GM10847 (cell line): ENCODE results near the gene SPCS3.

Experiments used
- POLR2A ChIP-seq: IDR thresholded peaks from 2 replicates; pipeline ENCODE4 v1.6.1; 2011; ENCODE audit not compliant: insufficient read length; ENCODE audit errors: extremely low read depth

SPCS3 gene

GRCh38 chr4:176323511-176324160 is 3.9 kb downstream of the SPCS3 start:
- TF ChIP-seq POLR2A = no peak

DNA sequence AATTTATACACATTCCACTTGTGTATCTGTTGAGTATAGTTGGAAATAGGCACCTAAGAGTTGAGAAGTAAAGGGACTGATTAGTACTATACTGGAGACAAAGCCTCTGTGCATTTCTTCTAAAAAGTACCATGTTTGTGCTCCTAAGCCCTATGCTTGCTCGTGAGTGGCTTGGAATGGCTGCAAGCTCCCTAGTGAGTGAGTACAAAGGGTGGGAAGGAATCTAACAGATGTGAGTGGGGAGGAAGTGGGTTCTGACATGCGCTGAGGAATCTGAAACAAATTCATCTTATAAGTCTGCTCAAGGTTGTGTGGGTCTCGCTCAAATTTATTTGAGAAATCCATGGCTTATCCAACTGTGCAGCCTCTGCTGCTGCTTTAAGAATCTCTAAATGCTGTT is 13.3 kb downstream of the SPCS3 start:
- TF ChIP-seq POLR2A = no peak

GRCh38 chr4:176334066-176334465 is 14.3 kb downstream of the SPCS3 start:
- no peak for TF ChIP-seq POLR2A

DNA sequence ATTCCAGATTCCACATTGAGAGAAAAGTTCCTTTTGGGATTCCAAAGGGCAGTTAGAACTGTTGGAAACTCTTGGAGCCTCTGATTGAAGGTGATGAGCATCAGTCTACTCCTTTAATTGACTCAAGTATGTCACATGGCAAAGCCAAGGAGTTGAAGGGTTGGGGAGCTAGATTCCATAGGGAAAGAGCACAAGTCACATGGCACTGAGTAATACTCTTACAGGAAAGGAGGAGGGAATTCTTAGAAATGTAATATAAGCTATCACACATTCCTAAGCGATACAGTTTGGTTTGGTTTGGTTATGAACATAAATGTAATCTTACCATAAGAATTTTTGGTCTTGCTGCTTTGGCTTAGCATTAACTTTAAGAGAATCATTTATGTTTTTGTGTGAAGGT is 15.7 kb downstream of the SPCS3 start:
- no peak for TF ChIP-seq POLR2A

DNA sequence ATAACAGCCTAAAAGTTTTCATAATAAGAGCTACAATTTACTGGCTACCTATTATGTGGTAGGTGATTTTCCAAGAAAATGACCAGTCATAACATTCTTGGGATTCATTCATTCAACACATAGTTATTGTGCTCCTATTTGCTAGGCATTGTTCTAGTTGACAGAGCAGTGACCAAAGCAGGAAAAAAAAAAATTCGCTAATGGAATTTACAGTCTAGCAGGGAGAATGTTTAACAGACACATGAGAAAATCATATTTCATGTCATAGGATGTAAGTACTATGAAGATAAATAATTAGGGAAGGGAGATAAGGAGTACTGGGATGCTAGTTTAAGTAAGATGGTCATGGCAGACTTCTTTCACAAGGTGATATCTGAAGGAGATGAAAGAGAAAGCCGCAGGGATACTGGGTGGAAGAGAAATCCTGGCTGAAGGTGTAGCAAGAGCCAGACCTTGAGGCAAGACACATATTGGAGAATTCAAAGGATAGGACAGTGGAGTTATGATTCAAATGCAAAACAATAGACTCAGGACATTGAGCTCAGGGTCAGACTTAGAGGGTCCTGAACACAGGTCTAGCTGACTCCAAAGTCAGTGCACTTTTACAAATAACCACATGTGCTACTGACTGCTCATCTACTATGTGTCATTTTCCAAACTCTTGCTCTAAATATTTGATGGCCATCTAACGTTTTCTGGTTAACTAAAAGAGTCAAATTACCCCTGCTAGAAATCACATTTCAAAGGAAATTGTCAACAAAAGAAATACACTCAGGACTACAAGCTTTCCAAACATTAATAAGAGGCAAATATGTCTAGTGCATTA is 20.4 kb downstream of the SPCS3 start:
- no peak for TF ChIP-seq POLR2A

GRCh38 chr4:176340871-176341685 is 21.3 kb downstream of the SPCS3 start:
- TF ChIP-seq POLR2A = no peak

DNA sequence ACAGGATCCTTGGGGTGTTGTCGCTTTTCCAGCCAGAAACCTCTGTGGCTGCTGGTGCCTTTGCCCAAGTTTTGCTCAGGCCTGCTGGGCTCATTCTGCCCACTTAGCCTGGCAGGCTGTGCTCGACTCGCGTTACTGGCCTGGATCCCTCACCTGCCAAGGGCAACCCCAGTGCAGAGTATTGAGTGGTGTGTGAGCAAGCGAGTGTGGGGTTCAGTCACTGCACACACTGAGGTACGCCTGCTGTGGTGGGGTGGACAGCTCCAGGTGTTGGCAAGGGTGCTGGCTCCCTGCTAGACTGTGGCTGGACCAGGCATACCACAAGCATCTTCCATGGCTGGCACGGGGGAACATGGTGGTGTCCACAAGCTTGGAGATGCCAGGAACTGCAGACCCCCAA is 22.6 kb downstream of the SPCS3 start:
- TF ChIP-seq POLR2A = no peak

DNA sequence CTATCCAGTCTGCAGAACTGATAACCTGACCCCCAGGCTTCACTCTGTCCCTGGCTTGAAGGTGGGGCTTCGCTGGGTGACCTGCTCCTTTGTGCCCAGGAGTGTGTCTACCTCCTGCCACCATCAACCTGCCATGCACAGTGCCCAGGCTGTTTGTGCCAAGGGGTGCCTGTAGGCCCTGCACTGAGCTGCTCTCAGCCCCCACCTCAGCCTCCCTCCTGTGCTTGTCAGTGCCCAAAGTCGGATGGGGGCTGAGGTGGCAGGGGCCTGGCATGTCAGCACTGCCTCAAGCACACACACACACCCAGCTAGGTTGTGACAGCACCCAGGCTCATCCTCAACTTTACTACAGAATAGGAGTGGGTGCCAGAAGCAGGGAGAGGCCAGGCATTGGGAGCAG is 23.5 kb downstream of the SPCS3 start:
- TF ChIP-seq POLR2A = no peak

DNA sequence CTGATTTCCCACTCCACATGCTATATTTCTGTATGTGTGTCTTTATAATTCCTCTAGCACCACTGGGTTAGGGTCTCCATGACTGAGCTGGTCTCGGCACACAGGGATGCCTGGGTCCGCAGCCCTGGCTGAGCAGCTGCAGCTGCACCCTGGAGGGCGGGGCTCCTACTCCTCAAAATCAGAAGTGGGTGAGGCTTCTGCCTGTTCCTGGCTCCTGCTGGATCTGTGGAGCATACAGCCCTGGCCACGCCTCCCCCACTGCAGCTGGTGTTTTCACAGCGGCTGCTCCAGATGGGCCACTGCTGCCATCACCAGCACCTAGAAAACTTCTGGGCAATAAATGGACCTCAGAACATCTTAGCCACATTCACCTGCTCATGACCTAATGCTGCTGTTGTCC is 30.9 kb downstream of the SPCS3 start:
- no peak for TF ChIP-seq POLR2A

DNA sequence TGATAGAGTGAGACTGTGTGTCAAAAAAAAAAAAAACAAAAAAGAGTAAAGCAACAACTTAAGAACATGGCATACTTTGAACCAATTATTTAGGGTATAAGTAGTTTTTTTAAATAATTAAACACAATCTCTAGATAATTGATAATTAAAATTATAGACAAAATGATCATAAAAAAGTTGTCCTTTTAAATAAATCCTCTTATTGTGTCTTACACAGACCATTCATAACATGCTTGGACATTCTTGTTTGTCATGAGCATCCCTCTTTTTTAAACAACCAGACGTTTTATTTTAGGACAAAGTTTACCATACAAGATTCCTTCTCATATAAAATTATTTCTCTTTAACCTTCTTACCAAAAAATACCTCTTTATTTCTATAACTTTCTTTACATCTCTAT is 35.1 kb downstream of the SPCS3 start:
- TF ChIP-seq POLR2A = no peak

- no peak for TF ChIP-seq POLR2A
Measured at GRCh38 chr4:176357359-176358082, 37.8 kb downstream of the SPCS3 start.

- no peak for TF ChIP-seq POLR2A
Measured at GRCh38 chr4:176358083-176358469, 38.3 kb downstream of the SPCS3 start.

GRCh38 chr4:176359590-176359989 is 39.8 kb downstream of the SPCS3 start:
- no peak for TF ChIP-seq POLR2A

DNA sequence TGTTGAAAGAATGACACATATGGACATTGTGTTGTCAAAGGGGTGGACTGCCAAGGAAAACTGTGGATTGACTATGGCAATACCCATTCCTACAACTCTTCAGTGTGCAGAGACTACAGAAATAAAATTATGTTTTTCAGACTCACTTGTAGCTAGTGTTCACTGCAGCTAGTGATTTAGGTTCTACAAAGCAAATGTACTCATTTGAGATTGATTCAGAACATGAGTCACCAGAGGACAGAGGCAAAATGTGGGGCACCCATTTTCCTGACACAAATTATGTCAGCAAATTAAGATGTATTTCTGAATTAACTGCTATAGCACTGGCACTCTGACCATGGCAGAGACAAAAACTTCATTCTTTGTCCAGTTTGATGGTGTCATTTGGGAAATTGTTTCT is 40.7 kb downstream of the SPCS3 start:
- no peak for TF ChIP-seq POLR2A

DNA sequence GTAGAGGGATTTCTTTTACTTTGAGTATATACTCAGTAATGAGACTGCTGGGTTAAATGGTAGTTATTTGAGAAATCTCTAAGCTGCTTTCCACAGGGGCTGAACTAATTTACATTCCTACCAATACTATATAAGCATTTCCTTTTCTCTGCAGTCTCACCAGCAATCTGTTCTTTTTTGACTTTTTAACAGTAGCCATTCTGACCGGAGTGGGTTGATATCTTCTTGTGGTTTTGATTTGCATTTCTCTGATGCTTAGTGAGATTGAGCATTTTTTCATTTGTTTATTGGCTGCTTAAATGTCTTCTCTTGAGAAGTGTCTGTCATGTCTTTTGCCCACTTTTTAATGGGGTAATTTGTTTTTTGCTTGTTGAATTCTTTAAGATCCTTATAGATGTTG is 43.3 kb downstream of the SPCS3 start:
- TF ChIP-seq POLR2A = no peak
